Gastroesophageal sphincter (tissue), 3 donors: ENCODE data around the gene ULK4.

Experiments used
- POLR2A ChIP-seq, 2 donors: fragments of 450-650 bp; IDR thresholded peaks; one replicate each; pipeline ENCODE4 v1.6.1; 2017; ENCODE audit warnings: antibody characterized with exemption in 2 of 2, mild to moderate bottlenecking in 2 of 2, moderate library complexity in 1 of 2
- TF ChIP-seq, protein P1 (sequence below), 4 experiments: fragments of 200-600 bp in 2 of 4; fragments of 450-650 bp in 2 of 4; sonication (generic) in 1 of 4; IDR thresholded peaks; one replicate each; pipeline ENCODE4 v1.5.1; 2017 to 2019; ENCODE audit warnings: antibody characterized with exemption in 4 of 4, mild to moderate bottlenecking in 2 of 4, moderate library complexity in 2 of 4

DNA sequence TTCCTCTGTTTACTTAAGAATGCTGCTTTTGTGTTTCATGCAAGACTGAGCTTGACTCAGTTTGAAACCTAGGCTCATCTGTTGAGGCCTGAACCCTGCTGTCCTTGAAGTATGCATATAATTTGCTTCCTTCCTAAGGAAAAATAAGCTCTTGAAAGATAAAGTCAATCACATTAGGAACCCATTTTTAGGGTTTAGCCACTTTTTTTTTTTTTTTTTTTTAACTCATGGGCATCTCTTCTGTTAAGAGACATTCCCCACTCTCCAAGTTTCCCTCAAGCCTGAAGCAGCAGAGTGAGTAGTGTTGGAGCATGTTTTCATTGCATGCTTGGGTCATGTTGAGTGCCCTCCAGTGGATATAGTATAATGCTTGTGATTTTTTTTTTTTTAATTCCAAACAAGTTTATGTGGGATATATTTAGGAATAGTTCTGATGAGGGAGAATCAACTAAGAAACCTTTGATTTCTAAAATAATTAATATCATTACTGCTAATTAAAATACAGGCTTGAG, 759.0 kb downstream of the ULK4 start:
- TF ChIP-seq, protein P1, sequence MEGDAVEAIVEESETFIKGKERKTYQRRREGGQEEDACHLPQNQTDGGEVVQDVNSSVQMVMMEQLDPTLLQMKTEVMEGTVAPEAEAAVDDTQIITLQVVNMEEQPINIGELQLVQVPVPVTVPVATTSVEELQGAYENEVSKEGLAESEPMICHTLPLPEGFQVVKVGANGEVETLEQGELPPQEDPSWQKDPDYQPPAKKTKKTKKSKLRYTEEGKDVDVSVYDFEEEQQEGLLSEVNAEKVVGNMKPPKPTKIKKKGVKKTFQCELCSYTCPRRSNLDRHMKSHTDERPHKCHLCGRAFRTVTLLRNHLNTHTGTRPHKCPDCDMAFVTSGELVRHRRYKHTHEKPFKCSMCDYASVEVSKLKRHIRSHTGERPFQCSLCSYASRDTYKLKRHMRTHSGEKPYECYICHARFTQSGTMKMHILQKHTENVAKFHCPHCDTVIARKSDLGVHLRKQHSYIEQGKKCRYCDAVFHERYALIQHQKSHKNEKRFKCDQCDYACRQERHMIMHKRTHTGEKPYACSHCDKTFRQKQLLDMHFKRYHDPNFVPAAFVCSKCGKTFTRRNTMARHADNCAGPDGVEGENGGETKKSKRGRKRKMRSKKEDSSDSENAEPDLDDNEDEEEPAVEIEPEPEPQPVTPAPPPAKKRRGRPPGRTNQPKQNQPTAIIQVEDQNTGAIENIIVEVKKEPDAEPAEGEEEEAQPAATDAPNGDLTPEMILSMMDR (IDR thresholded peaks at IDR 0.05) = peak in 2 of 4 experiments; percentile 6 to 42
- no peak for TF ChIP-seq POLR2A (IDR thresholded peaks at IDR 0.05)
